Measurements from ENCODE around the gene ACOT8.

The ACOT8 gene

DNA sequence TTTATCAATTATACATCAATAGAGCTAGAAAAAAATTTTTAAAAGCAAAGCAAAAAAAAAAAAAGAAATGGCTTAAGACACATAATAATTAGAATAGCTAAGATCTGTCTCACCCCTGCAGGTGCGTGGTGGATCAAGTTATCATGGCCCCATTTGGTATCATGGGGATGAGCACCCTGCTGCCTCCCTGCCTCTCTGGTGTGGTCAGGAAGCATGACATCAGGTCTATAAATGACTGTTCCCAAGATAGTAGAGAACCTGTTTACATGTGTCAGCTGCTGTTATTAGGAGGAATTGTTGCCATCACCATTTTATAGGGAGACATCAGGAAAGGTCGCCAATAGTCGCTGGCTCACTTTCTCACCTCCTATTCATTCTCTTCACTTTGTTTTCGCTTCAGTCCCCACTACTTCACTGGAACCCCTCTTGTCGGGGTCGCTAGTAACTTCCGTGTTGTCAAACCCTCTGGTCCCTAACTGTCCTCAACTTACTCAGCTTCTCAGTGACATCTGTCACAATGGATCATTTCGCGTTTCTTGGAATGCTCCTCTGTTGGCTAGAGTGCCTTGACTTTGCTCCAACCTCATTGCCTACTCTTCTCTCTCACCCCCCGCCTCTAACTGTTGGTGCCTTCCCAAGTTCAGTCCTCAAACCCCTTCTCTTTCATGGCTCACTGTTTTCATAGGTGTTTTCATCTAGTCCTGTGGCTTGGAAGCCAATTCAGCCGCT is 60.7 kb downstream of the ACOT8 start:
- FAIRE-seq = no peak
- no peak for DNase-seq (ENCODE audit: low spot score)

DNA sequence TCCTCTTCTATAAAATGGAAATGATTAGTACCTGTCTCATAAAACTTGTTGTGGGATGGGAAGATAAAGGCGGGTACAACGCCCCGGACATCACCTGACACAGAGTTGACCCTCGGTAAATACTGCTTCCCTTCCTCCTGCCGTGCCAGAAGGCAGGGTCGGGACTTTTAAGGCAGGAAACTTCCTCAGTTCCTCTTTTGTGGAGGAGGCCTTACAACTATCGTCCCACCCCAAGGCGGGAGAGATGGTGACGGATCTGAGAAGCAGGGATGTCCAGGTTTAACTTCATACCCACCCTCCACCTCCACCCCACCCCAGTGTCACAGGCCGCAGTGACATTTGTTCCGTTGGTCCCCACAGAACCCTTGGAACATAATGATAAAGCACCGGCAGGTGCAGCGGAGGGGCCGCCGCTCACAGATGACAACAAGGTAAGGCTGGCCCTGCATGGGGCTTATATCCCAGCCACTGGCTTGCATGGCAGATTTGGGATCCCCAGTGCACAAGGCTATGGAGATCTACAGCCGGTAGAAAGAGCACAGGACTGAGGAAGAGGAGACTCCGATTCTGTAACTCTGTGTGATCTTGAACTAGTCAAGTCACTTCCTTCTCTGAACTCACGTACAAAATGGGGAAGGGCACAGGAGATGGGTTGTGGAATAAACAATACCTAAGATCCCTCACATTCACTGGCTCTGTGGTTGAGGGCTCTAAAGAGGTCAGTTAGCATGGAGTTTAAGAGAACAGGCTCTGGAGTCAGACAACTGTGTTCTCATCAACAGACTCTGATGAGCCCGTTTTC is 64.7 kb downstream of the ACOT8 start:
- no peak for DNase-seq (ENCODE audit: low spot score)
- no peak for FAIRE-seq
